LHCN-M2 (cell line): ENCODE data around the gene CHAF1B. TPM values are rescaled to one million over a fixed set of nuclear protein-coding genes. Genes with fewer than 3 reads are reported as not detected.

Source experiments
- DNase-seq: peaks from one replicate; pipeline ENCODE4 v3.0.0-alpha.2; 2012; ENCODE audit warnings: low read depth
- total RNA-seq: library from RNA; depleted of rRNA; stranded (reverse); fragments of >200 nt; gene quantifications from 2 replicates; pipeline ENCODE4 v1.2.3, GENCODE V29; 2014; rRNA removed

The CHAF1B gene
- total RNA-seq, 1 experiment from 2014 or later, result 9.9 TPM

DNA sequence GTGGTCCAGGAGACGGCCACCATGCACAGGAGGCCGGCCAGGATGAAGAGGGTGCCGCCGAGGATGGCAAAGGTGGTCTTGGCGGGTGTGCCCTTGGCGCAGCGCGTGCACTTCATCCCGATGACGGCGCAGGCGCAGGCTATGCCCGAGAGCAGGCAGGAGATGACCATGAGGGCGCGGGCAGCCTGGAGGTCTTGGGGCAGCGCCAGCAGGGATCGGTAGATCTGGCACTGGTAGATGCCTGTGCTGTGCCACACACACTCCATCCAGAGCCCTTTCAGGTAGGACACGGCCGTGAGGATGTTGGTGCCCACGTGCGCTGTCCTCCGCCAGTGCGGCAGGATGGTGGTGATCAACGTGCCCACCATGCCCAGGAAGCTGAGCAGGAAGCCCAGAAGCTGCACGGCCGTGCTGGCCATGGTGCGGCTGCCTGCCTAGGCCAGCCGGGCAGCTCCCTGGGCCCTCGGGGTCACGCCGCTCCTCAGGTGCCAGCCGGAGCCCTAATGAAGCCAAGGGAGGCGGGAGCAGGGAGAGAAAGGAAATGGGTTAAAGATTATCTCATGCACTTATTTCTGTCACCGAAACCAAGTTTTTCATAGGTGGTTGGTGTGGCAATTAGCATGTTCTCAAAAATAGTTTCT, 76.2 kb downstream of the CHAF1B start:
- no peak for DNase-seq

- DNase-seq, result no peak
Measured at GRCh38 chr21:36461918-36462486, 76.8 kb downstream of the CHAF1B start.

DNA sequence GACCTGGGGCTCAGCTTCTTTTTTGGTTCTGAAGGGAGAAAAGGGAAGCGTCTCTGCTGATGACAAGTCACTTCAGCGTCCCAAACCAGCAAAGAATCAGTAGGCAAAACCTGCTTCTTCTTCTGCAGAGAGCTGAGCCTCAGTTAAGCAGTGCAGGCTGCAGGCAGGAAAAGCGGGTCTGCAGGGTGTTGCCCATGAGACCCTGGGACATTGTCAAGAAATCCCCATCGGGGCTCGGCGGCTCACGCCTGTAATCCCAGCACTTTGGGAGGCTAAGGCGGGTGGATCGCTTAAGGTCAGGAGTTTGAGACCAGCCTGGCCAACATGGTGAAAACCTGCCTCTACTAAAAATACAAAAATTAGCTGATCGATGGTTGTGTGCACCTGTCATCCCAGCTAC, 78.0 kb downstream of the CHAF1B start:
- no peak for DNase-seq

DNA sequence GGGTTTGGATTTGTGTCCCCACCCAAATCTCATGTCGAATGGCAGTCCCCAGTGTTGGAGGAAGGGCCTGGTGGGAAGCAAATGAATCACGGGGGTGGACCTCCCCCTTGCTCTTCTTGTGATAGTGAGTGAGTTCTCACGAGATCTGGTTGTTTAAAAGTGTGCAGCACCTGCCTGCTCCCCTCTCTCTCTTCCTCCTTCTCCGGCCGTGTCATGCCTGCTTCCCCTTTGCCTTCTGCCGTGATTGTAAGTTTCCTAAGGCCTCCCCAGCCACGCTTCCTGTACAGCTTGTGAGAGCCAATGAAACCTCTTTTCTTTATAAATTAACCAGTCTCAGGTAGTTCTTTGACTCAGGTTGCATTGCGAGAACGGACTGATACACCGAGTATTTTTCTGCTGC, 78.8 kb downstream of the CHAF1B start:
- DNase-seq, result no peak

DNA sequence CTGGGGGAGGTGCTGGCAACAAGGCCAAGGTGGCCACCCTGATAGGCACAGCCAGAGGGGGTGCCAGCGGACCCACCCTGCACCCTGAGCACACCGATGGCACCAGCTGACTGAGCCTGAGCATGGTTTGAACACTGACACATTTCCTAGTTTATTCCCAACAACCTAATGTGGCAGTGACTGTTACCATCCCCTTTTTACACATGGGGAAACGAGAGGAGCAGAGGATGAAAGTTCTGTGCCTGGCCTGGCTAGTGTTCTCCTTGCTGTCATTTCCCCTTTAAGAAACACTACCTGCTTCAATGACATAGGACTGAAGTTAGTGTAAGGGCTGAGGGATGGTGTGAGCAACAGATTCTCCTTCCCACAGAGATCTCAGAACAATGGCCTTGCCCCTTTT, 79.4 kb downstream of the CHAF1B start:
- DNase-seq, result no peak

- no peak for DNase-seq
Measured at GRCh38 chr21:36465478-36465877, 80.3 kb downstream of the CHAF1B start.

- DNase-seq, result no peak
Measured at GRCh38 chr21:36466061-36466511, 80.9 kb downstream of the CHAF1B start.

Other genes starting within 250 kb of the CHAF1B start
- 4.2 and 5.8 TPM in 2 replicates for gene DOP1B, start 228.6 kb upstream of the CHAF1B start, total RNA-seq
- 17.9 and 20.0 TPM in 2 replicates for gene MORC3, start 65.2 kb upstream of the CHAF1B start, total RNA-seq
- not detected in 2 replicates for gene CLDN14, start 94.7 kb downstream of the CHAF1B start, total RNA-seq